ENCODE results near the gene EXOC7.
"Not testable (repeated sequence)": the region's sequence is repeated elsewhere in the genome, so short reads cannot be mapped to it uniquely, and the experiment has no call there.

EXOC7 gene

GRCh38 chr17:76044475-76045007, 59.0 kb downstream of the EXOC7 start:
- in situ Hi-C loops (cut with MboI; ENCODE audit: low sequenced_read_pairs): not testable (repeated sequence)

- in situ Hi-C loops (cut with MboI; ENCODE audit: low sequenced_read_pairs): not testable (repeated sequence)
Measured at GRCh38 chr17:76042868-76043267, 60.7 kb downstream of the EXOC7 start.

- in situ Hi-C loops (cut with MboI; ENCODE audit: low sequenced_read_pairs): no loop called here
Measured at GRCh38 chr17:76040376-76040775, 63.2 kb downstream of the EXOC7 start.

- in situ Hi-C loops (cut with MboI; ENCODE audit: low sequenced_read_pairs): no loop called here
Measured at GRCh38 chr17:76039121-76039520, 64.5 kb downstream of the EXOC7 start.

- in situ Hi-C loops (cut with MboI; ENCODE audit: low sequenced_read_pairs): no loop called here
Measured at GRCh38 chr17:76038050-76038449, 65.5 kb downstream of the EXOC7 start.

GRCh38 chr17:76036497-76037261, 66.9 kb downstream of the EXOC7 start:
- in situ Hi-C loops (cut with MboI; ENCODE audit: low sequenced_read_pairs): no loop called here

GRCh38 chr17:76034428-76035350, 68.9 kb downstream of the EXOC7 start:
- in situ Hi-C loops (cut with MboI; ENCODE audit: low sequenced_read_pairs): no loop called here

- in situ Hi-C loops (cut with MboI; ENCODE audit: low sequenced_read_pairs): no loop called here
Measured at GRCh38 chr17:76033139-76033538, 70.4 kb downstream of the EXOC7 start.

GRCh38 chr17:76032780-76033108, 70.8 kb downstream of the EXOC7 start:
- in situ Hi-C loops (cut with MboI; ENCODE audit: low sequenced_read_pairs): no loop called here

GRCh38 chr17:76032073-76032779, 71.4 kb downstream of the EXOC7 start:
- in situ Hi-C loops (cut with MboI; ENCODE audit: low sequenced_read_pairs): no loop called here

All from hTERT RPE-1 (cell line).